ENCODE data around the gene MSI2. TPM values are rescaled to one million over a fixed set of nuclear protein-coding genes. Genes with fewer than 3 reads are reported as not detected.

Gene MSI2
- total RNA-seq, 1 donor from 2014 or later, result 67.9 TPM

DNA sequence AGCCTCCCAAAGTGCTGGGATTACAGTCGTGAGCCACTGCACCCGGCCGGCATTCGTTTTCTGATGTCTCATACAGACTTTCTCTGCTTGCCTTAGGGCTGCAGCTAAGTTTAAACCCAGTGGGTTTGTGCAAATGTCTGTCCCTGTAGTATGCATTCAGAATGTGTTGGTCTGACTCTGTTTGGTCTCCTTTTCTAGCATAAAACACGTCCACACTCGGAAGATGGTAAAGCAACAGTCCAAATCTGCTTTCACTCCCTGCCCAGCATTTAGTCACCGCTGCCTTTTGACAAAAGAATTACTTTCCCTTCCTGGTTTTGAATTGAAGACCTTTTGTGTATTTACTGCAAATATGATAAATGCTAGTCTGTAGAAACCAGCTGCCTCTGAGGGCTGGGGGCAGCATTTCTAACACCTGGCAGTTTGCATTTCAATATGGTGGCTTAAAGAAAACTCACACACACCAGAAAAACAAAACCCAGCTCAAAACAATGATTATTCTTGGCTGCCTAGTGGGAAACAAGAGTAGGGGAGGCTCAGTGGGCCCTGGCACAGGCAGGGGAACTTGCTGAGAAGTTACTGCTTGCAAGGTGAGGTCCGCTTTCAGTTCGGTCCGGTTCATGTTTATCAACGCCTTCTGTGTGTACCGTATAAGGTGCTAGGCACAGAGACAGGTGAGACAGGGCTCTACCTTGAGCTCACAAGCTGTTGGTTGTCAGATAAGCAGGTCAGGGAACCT is 56.9 kb downstream of the MSI2 start:
- Histone ChIP-seq H3K27me3 (ENCODE audit: insufficient read depth, low read length) (no peaks in the 10 kb centered on the region), H2AFZ (ENCODE audit: low read depth, low read length) (no peak overlapping the region), H3K4me1 (ENCODE audit: insufficient read depth, low read length) (no peaks in the 10 kb centered on the region), H3K36me3 (ENCODE audit: insufficient read depth, low read length) (no peaks in the 10 kb centered on the region), H3K79me2 (ENCODE audit: insufficient read depth, low read length) (no peaks in the 10 kb centered on the region), H3K4me2 (ENCODE audit: low read length) (peak overlapping the region; percentile 22), H3K9me3 (ENCODE audit: insufficient read depth, low read depth, low read length) (no peaks in the 10 kb centered on the region), H3K9ac (ENCODE audit: low read length) (no peak overlapping the region), H4K20me1 (ENCODE audit: insufficient read depth, low read length) (peaks cover 72% of the 10 kb centered on the region), H3K4me3 (ENCODE audit: insufficient read depth, low read depth, low read length) (no peak overlapping the region), H3K27ac (ENCODE audit: low read depth, low read length) (no peak overlapping the region)
- Mint-ChIP-seq H3K27ac (ENCODE audit: unreplicated experiment) (no peak overlapping the region), H3K36me3 (ENCODE audit: low read depth, unreplicated experiment) (peaks cover 14% of the 10 kb centered on the region), H3K4me3 (ENCODE audit: unreplicated experiment) (no peak overlapping the region), H3K27me3 (ENCODE audit: low read depth, unreplicated experiment) (no peaks in the 10 kb centered on the region), H3K4me1 (ENCODE audit: low read depth, unreplicated experiment) (peaks cover 8% of the 10 kb centered on the region), H3K9me3 (ENCODE audit: unreplicated experiment) (no peaks in the 10 kb centered on the region)
- TF ChIP-seq, protein P1, sequence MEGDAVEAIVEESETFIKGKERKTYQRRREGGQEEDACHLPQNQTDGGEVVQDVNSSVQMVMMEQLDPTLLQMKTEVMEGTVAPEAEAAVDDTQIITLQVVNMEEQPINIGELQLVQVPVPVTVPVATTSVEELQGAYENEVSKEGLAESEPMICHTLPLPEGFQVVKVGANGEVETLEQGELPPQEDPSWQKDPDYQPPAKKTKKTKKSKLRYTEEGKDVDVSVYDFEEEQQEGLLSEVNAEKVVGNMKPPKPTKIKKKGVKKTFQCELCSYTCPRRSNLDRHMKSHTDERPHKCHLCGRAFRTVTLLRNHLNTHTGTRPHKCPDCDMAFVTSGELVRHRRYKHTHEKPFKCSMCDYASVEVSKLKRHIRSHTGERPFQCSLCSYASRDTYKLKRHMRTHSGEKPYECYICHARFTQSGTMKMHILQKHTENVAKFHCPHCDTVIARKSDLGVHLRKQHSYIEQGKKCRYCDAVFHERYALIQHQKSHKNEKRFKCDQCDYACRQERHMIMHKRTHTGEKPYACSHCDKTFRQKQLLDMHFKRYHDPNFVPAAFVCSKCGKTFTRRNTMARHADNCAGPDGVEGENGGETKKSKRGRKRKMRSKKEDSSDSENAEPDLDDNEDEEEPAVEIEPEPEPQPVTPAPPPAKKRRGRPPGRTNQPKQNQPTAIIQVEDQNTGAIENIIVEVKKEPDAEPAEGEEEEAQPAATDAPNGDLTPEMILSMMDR (IDR thresholded peaks at IDR 0.05; ENCODE audit: insufficient read depth, low read depth, low read length), result no peak
- TF ChIP-seq EZH2 (IDR thresholded peaks at IDR 0.05; ENCODE audit: insufficient read depth, low read length), result no peak
- no peak for FAIRE-seq
- no peak for DNase-seq (ENCODE audit: low read depth)

DNA sequence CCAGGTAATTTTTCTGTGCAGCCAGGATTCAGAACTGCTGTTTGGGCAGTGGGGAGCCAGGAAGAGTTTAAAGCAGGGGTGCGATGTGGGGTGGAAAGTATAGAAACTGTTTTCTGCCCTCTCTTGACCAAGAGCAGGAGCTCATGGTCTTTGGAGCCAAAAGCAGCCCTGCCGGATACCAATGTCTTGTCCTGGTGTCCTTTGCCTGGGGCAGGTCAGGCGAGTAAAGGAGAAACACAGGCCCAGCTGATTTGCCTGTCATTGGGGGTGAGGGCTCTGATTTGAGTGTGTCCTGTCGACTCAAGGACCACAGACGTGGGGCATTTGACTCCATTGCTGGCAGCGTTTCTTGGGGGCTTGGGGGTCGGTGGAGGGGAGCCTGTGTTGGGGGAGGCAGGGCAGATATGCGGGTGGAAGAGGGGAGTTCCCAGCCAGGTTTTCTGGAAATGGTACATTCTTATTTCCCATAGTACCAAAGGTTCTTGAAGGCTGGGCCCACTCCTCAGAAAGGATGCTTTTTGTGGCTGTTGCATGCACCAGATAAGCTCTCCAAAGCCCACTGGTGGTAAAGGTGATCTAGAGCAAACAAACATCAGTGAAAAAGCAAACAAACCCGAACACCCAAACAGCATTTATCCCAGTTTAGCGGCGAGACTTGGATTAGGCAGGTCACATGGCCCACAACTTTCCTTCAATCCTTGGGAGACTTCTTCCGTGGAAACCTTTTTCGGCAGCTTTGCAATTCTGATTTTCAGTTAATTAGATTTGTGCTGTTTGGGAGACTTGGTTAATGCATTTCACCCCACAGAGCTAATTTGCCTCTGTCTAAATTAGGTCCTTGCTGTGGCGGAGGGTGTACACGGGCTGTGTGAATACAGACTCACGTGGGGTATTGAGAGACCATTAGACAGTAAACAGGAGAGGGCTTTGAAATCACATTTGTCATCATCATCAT is 59.0 kb downstream of the MSI2 start:
- Mint-ChIP-seq H3K27me3 (ENCODE audit: low read depth, unreplicated experiment) (no peaks in the 10 kb centered on the region), H3K9me3 (ENCODE audit: unreplicated experiment) (no peaks in the 10 kb centered on the region), H3K4me3 (ENCODE audit: unreplicated experiment) (no peak overlapping the region), H3K4me1 (ENCODE audit: low read depth, unreplicated experiment) (no peaks in the 10 kb centered on the region), H3K36me3 (ENCODE audit: low read depth, unreplicated experiment) (peaks cover 24% of the 10 kb centered on the region), H3K27ac (ENCODE audit: unreplicated experiment) (no peak overlapping the region)
- Histone ChIP-seq H3K9ac (ENCODE audit: low read length) (no peak overlapping the region), H4K20me1 (ENCODE audit: insufficient read depth, low read length) (peaks cover 72% of the 10 kb centered on the region), H3K9me3 (ENCODE audit: insufficient read depth, low read depth, low read length) (no peaks in the 10 kb centered on the region), H3K4me2 (ENCODE audit: low read length) (no peak overlapping the region), H2AFZ (ENCODE audit: low read depth, low read length) (no peak overlapping the region), H3K4me1 (ENCODE audit: insufficient read depth, low read length) (no peaks in the 10 kb centered on the region), H3K79me2 (ENCODE audit: insufficient read depth, low read length) (no peaks in the 10 kb centered on the region), H3K36me3 (ENCODE audit: insufficient read depth, low read length) (no peaks in the 10 kb centered on the region), H3K27ac (ENCODE audit: low read depth, low read length) (no peak overlapping the region), H3K4me3 (ENCODE audit: insufficient read depth, low read depth, low read length) (no peak overlapping the region), H3K27me3 (ENCODE audit: insufficient read depth, low read length) (no peaks in the 10 kb centered on the region)
- no peak for TF ChIP-seq EZH2 (IDR thresholded peaks at IDR 0.05; ENCODE audit: insufficient read depth, low read length)
- TF ChIP-seq, protein P1 (IDR thresholded peaks at IDR 0.05; ENCODE audit: insufficient read depth, low read depth, low read length), result no peak
- no peak for DNase-seq (ENCODE audit: low read depth)
- no peak for FAIRE-seq
